Neural progenitor cell (in vitro differentiated cells): ENCODE data around the gene TAF11L11. TPM values are rescaled to one million over a fixed set of nuclear protein-coding genes. Genes with fewer than 3 reads are reported as not detected.
A peak's percentile ranks its signal among the peaks of the same experiment; 100 is the strongest.
"Not testable (repeated sequence)": the region's sequence is repeated elsewhere in the genome, so short reads cannot be mapped to it uniquely, and the experiment has no call there.

Experiments
- DNase-seq: peaks from one replicate; pipeline ENCODE4 v3.0.0-alpha.2; 2016; ENCODE audit warnings: low spot score
- H2AFZ ChIP-seq: fragments of 200-600 bp; sonication (generic); replicated peaks from 2 replicates; pipeline ENCODE4 v1.6.1; 2016; ENCODE audit warnings: antibody characterized with exemption
- H3F3A ChIP-seq: fragments of 200-600 bp; sonication (generic); 2 replicates; pipeline ENCODE4 v1.6.1; 2016; ENCODE audit warnings: antibody characterized with exemption, low read depth
- H3K27ac ChIP-seq: fragments of 200-600 bp; sonication (generic); 2 replicates; pipeline ENCODE4 v1.5.1; 2016; ENCODE audit warnings: mild to moderate bottlenecking
- H3K27me3 ChIP-seq: fragments of 200-600 bp; sonication (generic); 2 replicates; pipeline ENCODE4 v1.6.1; 2016; ENCODE audit warnings: mild to moderate bottlenecking, moderate library complexity
- H3K36me3 ChIP-seq: fragments of 200-600 bp; sonication (generic); 2 replicates; pipeline ENCODE4 v1.5.1; 2016
- H3K4me1 ChIP-seq: fragments of 200-600 bp; sonication (generic); 2 replicates; pipeline ENCODE4 v1.6.1; 2016; ENCODE audit warnings: mixed run types
- H3K4me2 ChIP-seq: fragments of 200-600 bp; sonication (generic); 2 replicates; pipeline ENCODE4 v1.6.1; 2016
- H3K4me3 ChIP-seq: fragments of 200-600 bp; sonication (generic); 2 replicates; pipeline ENCODE4 v1.5.1; 2016
- H3K79me2 ChIP-seq: fragments of 200-600 bp; sonication (generic); 2 replicates; pipeline ENCODE4 v1.6.1; 2016; ENCODE audit warnings: low read depth
- H3K9ac ChIP-seq: fragments of 200-600 bp; sonication (generic); 2 replicates; pipeline ENCODE4 v1.6.1; 2016
- H3K9me3 ChIP-seq: fragments of 200-600 bp; sonication (generic); 2 replicates; pipeline ENCODE4 v1.5.1; 2016; ENCODE audit warnings: low read depth
- H4K20me1 ChIP-seq: fragments of 200-600 bp; sonication (generic); 2 replicates; pipeline ENCODE4 v1.6.1; 2016; ENCODE audit warnings: low read depth
- H3K27ac Mint-ChIP-seq: 3 replicates; pipeline ENCODE4 v1.8.0; 2021; ENCODE audit warnings: mixed read lengths
- H3K27me3 Mint-ChIP-seq: 2 replicates; pipeline ENCODE4 v1.8.0; 2022; ENCODE audit warnings: low read depth, mild to moderate bottlenecking, inconsistent platforms, moderate library complexity, mixed read lengths; ENCODE audit not compliant: insufficient read depth
- H3K36me3 Mint-ChIP-seq: 3 replicates; pipeline ENCODE4 v1.8.0; 2021; ENCODE audit warnings: mixed read lengths
- H3K4me1 Mint-ChIP-seq: 3 replicates; pipeline ENCODE4 v1.8.0; 2021; ENCODE audit warnings: mixed read lengths
- H3K4me3 Mint-ChIP-seq: 3 replicates; pipeline ENCODE4 v1.8.0; 2021; ENCODE audit warnings: mild to moderate bottlenecking, moderate library complexity, mixed read lengths
- H3K9me3 Mint-ChIP-seq: 3 replicates; pipeline ENCODE4 v1.8.0; 2020; ENCODE audit warnings: mixed read lengths
- CTCF ChIP-seq: fragments of 200-600 bp; sonication (generic); IDR thresholded peaks from 2 replicates; pipeline ENCODE4 v1.5.1; 2017; ENCODE audit warnings: antibody characterized with exemption, mild to moderate bottlenecking
- EZH2 ChIP-seq: fragments of 200-600 bp; sonication (generic); IDR thresholded peaks from 2 replicates; pipeline ENCODE4 v1.6.1; 2017; ENCODE audit warnings: antibody characterized with exemption, mild to moderate bottlenecking, moderate library complexity
- EZH2phosphoT487 ChIP-seq: fragments of 200-600 bp; sonication (generic); IDR thresholded peaks from 2 replicates; pipeline ENCODE4 v1.6.1; 2017; ENCODE audit warnings: antibody characterized with exemption
- total RNA-seq: library from RNA; depleted of rRNA; stranded (reverse); fragments of >200 nt; gene quantifications from 2 replicates; pipeline ENCODE4 v1.2.3, GENCODE V29; 2015; ENCODE audit warnings: low replicate concordance

TAF11L11 gene
- total RNA-seq, 1 donor from 2014 or later, result not detected

- H3K9me3 ChIP-seq, result no peaks in the 10 kb centered on the region
- H4K20me1 ChIP-seq, result no peaks in the 10 kb centered on the region
- no peak overlapping the region for H2AFZ ChIP-seq
- no peaks in the 10 kb centered on the region for H3F3A ChIP-seq
- peaks cover 2% of the 10 kb centered on the region for H3K27me3 Mint-ChIP-seq
- H3K36me3 Mint-ChIP-seq, result no peaks in the 10 kb centered on the region
- H3K27ac ChIP-seq, result no peak overlapping the region
- no peak for TF ChIP-seq EZH2
- no peak for TF ChIP-seq CTCF
- TF ChIP-seq EZH2phosphoT487, result no peak
- H3K27ac Mint-ChIP-seq, result no peak overlapping the region
- no peaks in the 10 kb centered on the region for H3K79me2 ChIP-seq
- H3K36me3 ChIP-seq, result no peaks in the 10 kb centered on the region
- no peak overlapping the region for H3K4me2 ChIP-seq
- no peak overlapping the region for H3K4me3 Mint-ChIP-seq
- H3K9me3 Mint-ChIP-seq, result no peaks in the 10 kb centered on the region
- no peaks in the 10 kb centered on the region for H3K4me1 ChIP-seq
- H3K9ac ChIP-seq, result no peak overlapping the region
- no peaks in the 10 kb centered on the region for H3K27me3 ChIP-seq
- peaks cover 6% of the 10 kb centered on the region for H3K4me1 Mint-ChIP-seq
- H3K4me3 ChIP-seq, result no peak overlapping the region
- no peak for DNase-seq
Measured at GRCh38 chr5:17625686-17626085, 21.7 kb downstream of the TAF11L11 start.

GRCh38 chr5:17631788-17632187, 27.8 kb downstream of the TAF11L11 start, which contains the start of gene TAF11L13:
TAF11L13 (plus strand) TSS chr5:17632088.
- not testable (repeated sequence) for H3K9ac ChIP-seq, H3K27ac Mint-ChIP-seq, H4K20me1 ChIP-seq, H3K4me2 ChIP-seq, H3K9me3 Mint-ChIP-seq, H3K36me3 Mint-ChIP-seq, H3K4me1 ChIP-seq, H3K27me3 ChIP-seq, H3F3A ChIP-seq, H3K4me3 ChIP-seq, DNase-seq, H3K79me2 ChIP-seq, H3K36me3 ChIP-seq, H3K4me1 Mint-ChIP-seq, H2AFZ ChIP-seq, H3K27ac ChIP-seq, H3K9me3 ChIP-seq, H3K27me3 Mint-ChIP-seq
- H3K4me3 Mint-ChIP-seq, result peak within 1 kb of the TSS; percentile 25

- H3K27me3 ChIP-seq, result no peaks in the 10 kb centered on the region
- Mint-ChIP-seq H3K9me3 (peaks cover 3% of the 10 kb centered on the region), H3K27me3 (no peaks in the 10 kb centered on the region), H3K27ac (no peak within 1 kb of the TSS), H3K36me3 (no peaks in the 10 kb centered on the region), H3K4me1 (no peaks in the 10 kb centered on the region), H3K4me3 (no peak within 1 kb of the TSS)
- no peaks in the 10 kb centered on the region for H3K4me1 ChIP-seq
- no peak within 1 kb of the TSS for H3K9ac ChIP-seq
- no peaks in the 10 kb centered on the region for H3K9me3 ChIP-seq
- no peak within 1 kb of the TSS for H3K4me3 ChIP-seq
- H3K36me3 ChIP-seq, result no peaks in the 10 kb centered on the region
- no peak within 1 kb of the TSS for H2AFZ ChIP-seq
- DNase-seq, result no peak
- no peaks in the 10 kb centered on the region for H3F3A ChIP-seq
- H3K27ac ChIP-seq, result no peak within 1 kb of the TSS
- no peaks in the 10 kb centered on the region for H3K79me2 ChIP-seq
- TF ChIP-seq CTCF (no peak), EZH2phosphoT487 (no peak), EZH2 (no peak)
- no peak within 1 kb of the TSS for H3K4me2 ChIP-seq
- no peaks in the 10 kb centered on the region for H4K20me1 ChIP-seq
Measured at GRCh38 chr5:17634160-17634559, 30.2 kb downstream of the TAF11L11 start, which contains the start of gene TAF11L14. TAF11L14 (plus strand) TSS chr5:17634460.

- H3K36me3 ChIP-seq, H3K79me2 ChIP-seq, H3K36me3 Mint-ChIP-seq, H3K9ac ChIP-seq, H3F3A ChIP-seq, H4K20me1 ChIP-seq, H3K27me3 ChIP-seq, H3K9me3 ChIP-seq, H3K4me3 ChIP-seq, H3K9me3 Mint-ChIP-seq, H3K27ac Mint-ChIP-seq, H2AFZ ChIP-seq, H3K27me3 Mint-ChIP-seq, H3K27ac ChIP-seq, H3K4me1 Mint-ChIP-seq, H3K4me1 ChIP-seq, DNase-seq, H3K4me2 ChIP-seq, H3K4me3 Mint-ChIP-seq: not testable (repeated sequence)
Measured at GRCh38 chr5:17649232-17649631, 45.2 kb downstream of the TAF11L11 start.

GRCh38 chr5:17655201-17655759, 51.3 kb downstream of the TAF11L11 start:
- H3K4me1 ChIP-seq, H3K36me3 Mint-ChIP-seq, H3K4me2 ChIP-seq, H3K27me3 ChIP-seq, H3K4me3 Mint-ChIP-seq, H3K4me3 ChIP-seq, H3K27ac Mint-ChIP-seq, H3K36me3 ChIP-seq, H3K79me2 ChIP-seq, H3K27ac ChIP-seq, H3K4me1 Mint-ChIP-seq, H3K9ac ChIP-seq, H3K27me3 Mint-ChIP-seq, H2AFZ ChIP-seq, DNase-seq, H3F3A ChIP-seq, H4K20me1 ChIP-seq, H3K9me3 Mint-ChIP-seq, H3K9me3 ChIP-seq: not testable (repeated sequence)
